ENCODE results near the gene SELPLG.

Gene SELPLG

DNA sequence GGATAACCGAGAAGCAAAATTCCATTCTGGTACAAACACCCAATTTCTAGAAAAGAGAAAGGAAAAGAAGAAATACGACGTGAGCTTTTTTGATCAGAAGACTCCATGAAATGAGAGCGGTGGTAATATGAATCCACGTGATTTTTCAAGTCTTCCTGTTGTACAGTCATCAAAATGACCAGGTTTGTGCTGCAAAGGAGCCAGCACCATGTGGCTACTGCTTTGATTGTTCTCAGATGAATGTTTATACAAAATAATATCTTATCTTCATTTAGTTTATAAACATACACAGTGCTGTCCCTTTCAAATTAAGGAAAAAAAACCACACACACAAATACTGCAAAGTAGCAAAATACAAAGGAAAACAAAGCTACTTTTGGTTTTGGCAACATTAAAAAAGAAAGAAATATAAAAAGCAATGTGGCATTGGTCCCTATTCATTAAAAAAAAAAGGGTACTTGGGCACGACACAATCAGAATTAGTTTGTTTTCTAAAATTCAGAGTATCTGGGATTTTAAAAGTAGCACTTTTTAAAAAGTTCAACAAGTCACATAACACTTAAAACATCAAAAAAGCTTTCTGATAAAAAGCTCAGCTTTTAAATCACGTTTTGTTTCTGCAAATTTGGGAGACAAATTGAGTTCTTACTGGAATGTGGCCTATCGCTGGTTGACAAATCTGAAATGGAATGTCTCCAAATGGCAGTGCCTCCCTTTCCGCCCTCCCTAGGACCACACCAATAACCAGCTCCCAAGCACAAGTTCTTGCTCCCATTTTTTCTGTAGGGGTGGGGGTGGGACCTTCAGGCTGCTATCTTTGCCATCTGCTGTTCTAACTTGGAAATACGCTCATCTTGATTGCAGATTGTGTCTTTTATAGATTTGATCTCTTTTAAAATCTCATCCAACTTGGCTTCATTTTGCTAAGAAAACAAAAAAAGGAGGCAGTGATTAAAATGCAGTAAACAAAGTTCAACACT lies 13.2 kb upstream of the SELPLG start:
- H3K9me3 Mint-ChIP-seq = no peaks in the 10 kb centered on the region
- peak overlapping the region; percentile 60 to 71 for H3K4me3 Mint-ChIP-seq
- H3K4me1 Mint-ChIP-seq = peaks cover 57% of the 10 kb centered on the region
- DNase-seq = no peak
- H3K27me3 Mint-ChIP-seq = no peaks in the 10 kb centered on the region
- ATAC-seq = peak; percentile 67
- H3K27ac Mint-ChIP-seq = peak overlapping the region in 1 of 2 donors; percentile 92

DNA sequence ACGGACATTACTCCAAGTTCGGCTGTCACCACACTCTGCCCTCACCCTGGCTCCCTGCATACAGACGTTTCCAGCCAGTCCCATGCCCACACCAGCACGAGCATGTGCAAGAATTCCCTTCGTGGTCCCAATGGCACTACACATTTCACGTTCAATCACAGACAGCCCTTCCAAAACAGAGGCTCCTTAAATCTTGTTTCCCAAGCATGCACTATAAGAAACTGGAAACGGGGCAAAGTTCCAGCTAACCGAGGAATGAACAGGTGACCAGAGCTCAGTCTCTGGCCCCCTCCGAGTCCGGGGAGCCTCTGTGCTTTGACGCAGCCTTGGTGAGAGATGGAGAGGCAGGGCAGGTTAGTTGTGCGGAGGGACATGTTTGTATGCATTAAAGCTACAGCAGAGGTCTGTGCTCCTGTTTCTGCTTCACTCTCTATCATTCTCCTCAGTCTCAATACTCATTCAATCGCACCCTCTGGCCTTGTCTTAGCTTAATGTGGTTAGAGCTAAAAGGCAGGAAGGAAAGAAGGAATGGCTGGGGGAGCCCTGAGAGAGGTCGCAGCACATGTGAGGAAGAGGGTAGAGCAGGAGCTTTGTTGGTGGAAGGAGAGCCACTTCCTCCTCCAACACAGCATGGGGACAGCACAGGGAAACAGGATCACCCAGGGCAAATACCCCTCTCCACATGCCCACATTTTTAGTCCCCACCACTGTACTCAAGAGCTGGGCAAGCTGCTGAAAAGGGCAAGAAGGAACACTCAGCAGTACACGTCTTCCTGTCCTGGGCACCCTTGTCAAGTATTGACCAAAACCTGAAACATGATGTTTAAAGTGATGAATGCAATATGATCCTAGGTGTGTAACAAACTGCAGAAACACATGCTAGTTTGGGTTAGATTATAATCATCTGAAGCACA lies 12.2 kb upstream of the SELPLG start:
- H3K4me3 Mint-ChIP-seq = peak overlapping the region; percentile 60 to 71
- ATAC-seq = peak; percentile 57
- no peaks in the 10 kb centered on the region for H3K27me3 Mint-ChIP-seq
- peaks cover 65% of the 10 kb centered on the region for H3K4me1 Mint-ChIP-seq
- peak overlapping the region; percentile 44 to 92 for H3K27ac Mint-ChIP-seq
- no peaks in the 10 kb centered on the region for H3K9me3 Mint-ChIP-seq
- no peak for DNase-seq

DNA sequence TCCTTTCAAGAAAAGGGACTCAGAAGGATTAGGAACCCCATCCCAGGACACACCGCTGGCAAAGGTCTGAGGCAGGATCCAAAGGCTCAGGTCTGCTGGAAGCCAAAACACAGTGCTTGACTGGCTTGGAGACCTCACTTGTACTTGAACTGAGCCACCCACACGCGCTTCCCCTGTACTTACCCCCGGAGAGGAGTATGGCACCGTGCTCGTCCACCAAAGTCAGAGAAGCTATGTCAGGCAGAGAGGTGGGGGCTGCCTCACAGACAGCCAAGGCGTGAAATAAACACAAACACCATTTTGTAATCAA lies 11.1 kb upstream of the SELPLG start:
- Mint-ChIP-seq H3K27me3 (no peaks in the 10 kb centered on the region), H3K4me3 (no peak overlapping the region), H3K4me1 (peaks cover 74% of the 10 kb centered on the region), H3K27ac (no peak overlapping the region), H3K9me3 (no peaks in the 10 kb centered on the region)
- ATAC-seq = no peak
- DNase-seq = no peak

DNA sequence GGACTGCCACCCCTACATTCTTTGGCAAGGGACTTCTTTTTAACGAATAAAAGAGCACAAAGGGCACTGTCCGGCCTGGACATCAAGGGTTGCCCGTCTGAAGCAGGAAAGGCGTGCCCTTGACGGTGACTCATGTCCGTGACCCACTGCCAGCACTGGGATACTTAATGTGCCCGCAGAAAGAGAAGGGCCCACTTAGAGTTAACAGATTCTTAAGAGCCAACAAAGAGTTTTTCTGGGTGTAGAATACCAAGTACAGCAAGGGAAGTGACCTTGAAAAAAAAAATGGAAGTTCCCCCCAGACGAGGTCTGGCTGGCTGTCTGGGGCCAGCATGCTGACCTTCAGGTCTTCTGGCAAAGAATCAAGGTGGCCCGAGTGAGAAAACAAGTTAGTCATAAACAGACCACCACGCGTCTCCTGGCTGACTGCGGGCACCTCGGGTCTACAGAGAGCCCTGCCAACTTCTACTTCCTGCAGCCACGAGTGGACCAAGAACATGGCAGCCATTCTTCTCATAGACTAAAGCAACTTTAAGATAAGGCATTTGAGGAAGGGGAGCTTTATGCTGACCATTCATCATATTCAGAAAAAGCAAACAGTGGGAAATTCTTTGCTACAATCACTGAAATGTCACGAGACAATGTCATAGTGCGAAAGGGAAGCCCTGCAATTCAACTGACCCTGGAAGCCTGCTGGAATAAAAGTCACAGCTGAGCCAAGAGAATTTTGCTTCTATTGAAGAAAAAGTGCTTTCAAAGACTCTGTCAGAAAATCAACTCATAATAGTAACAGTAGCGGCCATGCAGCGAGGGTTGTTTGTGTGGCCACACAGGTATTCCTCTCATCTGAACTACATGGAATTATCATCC lies 10.5 kb upstream of the SELPLG start:
- no peak overlapping the region for H3K27ac Mint-ChIP-seq
- ATAC-seq (no peak), DNase-seq (no peak)
- H3K27me3 Mint-ChIP-seq = no peaks in the 10 kb centered on the region
- no peaks in the 10 kb centered on the region for H3K9me3 Mint-ChIP-seq
- peaks cover 73% of the 10 kb centered on the region for H3K4me1 Mint-ChIP-seq
- H3K4me3 Mint-ChIP-seq = no peak overlapping the region

DNA sequence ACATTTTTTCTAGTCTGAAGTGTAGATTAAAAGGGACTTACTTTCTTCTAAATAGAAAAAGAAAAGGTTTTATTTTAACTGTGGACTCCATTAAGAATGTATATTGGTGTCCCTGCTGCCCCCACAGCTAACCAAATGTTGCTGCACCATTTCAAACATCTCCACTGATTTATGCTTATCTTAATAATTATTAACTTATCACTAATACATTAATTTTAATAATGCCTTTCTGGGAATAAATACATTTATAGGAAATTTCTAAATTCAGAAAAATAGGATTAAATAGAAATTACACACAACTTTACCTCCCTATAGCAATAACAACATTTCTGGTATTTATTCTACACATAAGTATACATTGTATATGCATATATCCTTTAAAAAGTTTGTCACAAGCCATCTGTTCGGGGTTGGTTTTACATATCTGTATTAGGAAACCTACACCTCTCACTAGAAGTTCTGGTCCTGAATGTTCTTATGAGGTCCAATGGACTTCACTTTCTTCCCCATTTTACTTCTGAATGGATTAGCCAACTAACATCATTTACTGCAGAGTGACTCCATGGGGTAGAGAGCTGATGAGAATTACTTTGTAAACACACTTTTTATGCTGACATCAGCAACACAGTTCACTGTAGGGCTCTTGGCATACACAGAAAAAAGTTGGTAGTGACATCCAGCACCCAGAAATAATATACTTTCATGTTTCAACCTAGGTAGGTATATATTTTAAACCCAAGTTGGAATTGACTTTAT lies 9.4 kb upstream of the SELPLG start:
- no peak overlapping the region for H3K4me3 Mint-ChIP-seq
- H3K27ac Mint-ChIP-seq = no peak overlapping the region
- ATAC-seq (no peak), DNase-seq (no peak)
- H3K9me3 Mint-ChIP-seq = no peaks in the 10 kb centered on the region
- H3K4me1 Mint-ChIP-seq = peaks cover 64% of the 10 kb centered on the region
- no peaks in the 10 kb centered on the region for H3K27me3 Mint-ChIP-seq

DNA sequence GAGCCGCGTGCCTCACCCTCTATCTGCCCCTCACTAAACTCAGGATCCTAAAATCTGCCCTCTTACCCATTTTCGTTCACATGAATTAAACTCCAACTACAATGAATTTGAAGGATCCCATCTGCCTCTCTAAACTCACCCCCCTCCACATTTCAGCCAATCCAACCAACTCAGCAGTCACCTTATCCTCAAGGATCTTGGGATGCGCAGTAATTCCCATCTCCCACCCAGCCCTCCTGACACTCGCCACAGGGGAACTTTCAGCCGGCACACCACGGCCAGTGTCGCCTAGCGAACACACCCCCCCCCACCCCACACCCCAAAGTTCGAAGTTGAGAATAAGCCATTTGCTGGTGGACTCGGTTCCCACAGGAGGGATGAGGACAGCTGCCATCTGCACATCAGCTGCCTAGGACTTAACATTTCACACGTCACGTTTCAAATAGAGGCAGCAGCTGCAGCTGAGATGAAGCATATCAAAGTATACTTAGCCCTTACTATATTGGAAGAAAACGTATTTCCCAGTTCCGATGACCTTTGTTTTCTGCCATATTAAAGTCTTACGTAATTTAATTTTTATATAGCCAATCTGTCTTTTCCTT lies 8.7 kb upstream of the SELPLG start:
- no peak for DNase-seq
- Mint-ChIP-seq H3K4me3 (no peak overlapping the region), H3K4me1 (peaks cover 57% of the 10 kb centered on the region), H3K27me3 (no peaks in the 10 kb centered on the region), H3K27ac (peak overlapping the region in 1 of 2 donors; percentile 41), H3K9me3 (no peaks in the 10 kb centered on the region)
- no peak for ATAC-seq

DNA sequence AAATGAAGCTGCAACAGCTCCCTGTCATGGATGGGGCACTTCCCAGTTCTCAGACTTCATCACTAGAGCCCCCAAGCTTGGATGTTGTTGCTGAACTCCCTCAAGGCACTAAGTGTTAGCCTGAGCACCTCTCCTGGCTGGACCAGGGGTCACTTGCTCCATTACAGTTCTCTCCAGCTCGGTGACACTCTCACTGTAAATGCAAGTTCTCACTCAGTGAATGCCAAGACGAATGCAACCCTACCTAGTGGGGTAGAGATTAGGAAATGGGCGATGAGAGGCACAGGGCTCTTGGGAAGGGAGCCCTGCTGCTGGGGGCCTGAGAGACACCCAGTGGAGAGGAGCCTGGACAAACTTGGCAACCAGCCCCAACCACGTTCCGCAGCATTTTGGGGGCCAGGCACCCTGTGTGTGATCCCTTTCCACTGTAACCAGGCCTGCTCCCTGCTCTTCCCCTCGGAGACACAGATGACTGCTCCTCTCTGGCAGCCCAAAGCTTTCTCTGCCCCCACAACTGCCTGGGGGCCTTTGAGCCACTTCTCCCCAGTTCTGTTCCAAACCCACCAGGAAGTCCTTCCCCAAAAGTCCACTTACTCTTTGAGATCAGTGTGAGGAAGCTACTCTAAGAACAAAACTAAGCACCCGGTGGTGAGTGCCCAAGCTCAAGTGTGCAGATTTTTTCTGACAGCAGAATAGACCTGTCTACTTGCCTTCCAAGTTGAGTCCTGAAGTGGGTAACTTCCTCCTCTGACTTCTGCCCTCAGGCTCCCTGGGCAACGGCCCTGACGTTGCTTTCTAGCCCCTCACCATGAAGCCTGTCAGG lies 8.0 kb upstream of the SELPLG start:
- Mint-ChIP-seq H3K27me3 (no peaks in the 10 kb centered on the region), H3K9me3 (no peaks in the 10 kb centered on the region), H3K4me3 (no peak overlapping the region), H3K27ac (peak overlapping the region; percentile 41 to 84), H3K4me1 (peaks cover 53% of the 10 kb centered on the region)
- DNase-seq (no peak), ATAC-seq (no peak)

DNA sequence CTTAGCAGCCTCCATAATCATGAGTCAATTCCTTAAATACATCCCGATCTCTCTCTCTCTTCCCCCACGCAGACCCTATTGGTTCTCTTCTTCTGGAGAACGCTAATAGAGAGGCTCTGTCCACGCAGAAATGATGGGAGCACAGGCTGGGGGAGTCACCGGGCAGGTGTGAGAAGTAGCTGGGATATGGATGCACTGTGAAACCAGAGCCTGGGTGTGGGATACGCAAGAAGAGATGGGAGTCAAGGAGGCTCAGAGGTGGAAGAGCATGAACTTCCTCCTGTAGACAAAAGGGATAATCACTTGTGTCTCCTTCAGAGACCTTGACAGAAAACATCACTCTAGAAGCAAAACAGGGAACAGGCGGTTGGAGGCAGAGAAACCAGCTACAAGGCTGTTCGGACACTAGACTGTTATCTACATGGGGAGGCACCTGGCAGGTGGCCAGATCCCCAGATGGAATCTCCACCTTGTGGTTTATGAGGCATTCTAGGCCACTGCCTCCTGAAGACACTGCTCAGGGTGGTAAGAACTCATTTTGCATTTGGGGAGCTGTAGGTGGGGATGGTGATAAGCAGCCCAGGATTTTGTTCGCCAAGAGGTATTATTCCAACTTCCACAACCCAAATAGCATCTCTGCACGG lies 7.2 kb upstream of the SELPLG start:
- Mint-ChIP-seq H3K27me3 (no peaks in the 10 kb centered on the region), H3K27ac (no peak overlapping the region), H3K4me3 (no peak overlapping the region), H3K9me3 (no peaks in the 10 kb centered on the region), H3K4me1 (peaks cover 51% of the 10 kb centered on the region)
- DNase-seq (no peak), ATAC-seq (no peak)

DNA sequence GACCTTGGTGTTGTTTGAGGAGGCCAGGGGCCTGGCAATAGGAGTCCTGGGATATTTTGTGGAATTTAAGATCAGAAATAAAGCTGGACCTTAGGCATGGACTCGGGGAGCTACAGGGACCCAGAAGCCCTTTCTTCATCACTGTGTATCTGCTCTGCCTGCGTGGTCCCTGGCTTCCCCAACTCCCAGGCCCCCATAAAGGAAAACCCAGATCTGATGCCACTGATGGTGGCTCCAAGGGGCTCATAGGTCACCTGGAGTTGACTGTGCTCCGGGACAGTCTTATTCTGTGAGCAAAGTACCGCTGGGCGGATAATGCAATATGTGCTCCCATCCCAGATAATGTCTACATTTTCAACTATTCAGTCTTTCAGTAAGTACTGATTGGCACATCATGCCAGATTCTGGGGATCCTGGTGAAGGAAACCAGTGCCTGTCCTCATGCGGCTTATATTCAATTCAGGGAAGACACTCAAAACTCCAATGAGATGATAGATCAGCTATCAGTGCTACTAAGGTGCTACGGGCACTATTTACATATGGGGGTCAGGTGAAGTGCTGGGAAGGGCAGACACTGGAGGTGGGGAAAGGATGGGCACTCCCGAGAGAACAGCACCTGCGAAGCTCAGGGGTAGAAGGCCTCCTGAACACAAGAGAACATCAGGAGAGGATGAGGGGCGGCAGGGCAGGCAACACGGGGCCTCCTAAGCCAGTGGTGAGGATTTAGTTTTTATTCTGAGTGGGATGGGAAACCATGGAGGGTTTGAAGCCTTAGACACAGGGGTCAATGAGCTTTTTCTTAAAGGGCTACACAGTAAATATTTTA lies 5.5 kb upstream of the SELPLG start:
- ATAC-seq (no peak), DNase-seq (no peak)
- no peaks in the 10 kb centered on the region for H3K27me3 Mint-ChIP-seq
- H3K4me3 Mint-ChIP-seq = no peak overlapping the region
- H3K9me3 Mint-ChIP-seq = no peaks in the 10 kb centered on the region
- no peak overlapping the region for H3K27ac Mint-ChIP-seq
- H3K4me1 Mint-ChIP-seq = peaks cover 55% of the 10 kb centered on the region

DNA sequence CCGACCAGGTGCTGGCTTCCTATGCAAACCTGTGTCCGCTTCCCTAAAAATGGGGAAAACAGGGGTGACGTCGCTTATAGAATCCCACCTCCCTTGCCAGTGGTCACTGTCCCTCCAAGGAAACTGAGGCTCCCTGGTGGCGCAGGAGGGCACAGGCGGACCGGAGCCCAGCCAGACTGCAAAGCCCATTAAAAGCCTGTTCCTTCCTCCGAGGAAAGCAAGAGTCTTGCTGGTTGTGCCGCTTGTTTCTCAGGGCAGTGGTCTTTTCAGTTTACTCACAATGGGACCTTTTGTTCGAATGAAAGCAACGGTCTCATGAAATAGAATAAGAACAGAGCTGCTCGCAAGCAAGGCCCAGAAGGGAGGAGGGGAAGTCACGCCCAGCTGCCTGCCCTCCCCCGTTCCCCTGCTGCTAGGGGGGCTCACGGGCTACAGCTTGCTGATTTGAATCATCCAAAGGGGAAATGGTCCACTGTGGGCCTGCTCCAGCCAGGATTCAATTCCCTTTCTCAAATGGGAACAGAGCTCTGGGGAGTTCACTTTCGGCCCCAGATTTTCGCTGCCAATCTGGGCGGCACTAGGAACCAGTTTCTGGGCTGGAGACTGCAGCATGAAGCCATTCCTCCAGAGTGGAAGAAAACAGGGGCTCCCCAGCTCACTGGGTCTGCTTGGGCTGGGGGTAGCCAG lies 4.6 kb upstream of the SELPLG start:
- ATAC-seq = no peak
- no peak overlapping the region for H3K27ac Mint-ChIP-seq
- H3K4me1 Mint-ChIP-seq = peaks cover 59% of the 10 kb centered on the region
- DNase-seq = no peak
- no peaks in the 10 kb centered on the region for H3K27me3 Mint-ChIP-seq
- H3K9me3 Mint-ChIP-seq = no peaks in the 10 kb centered on the region
- no peak overlapping the region for H3K4me3 Mint-ChIP-seq

DNA sequence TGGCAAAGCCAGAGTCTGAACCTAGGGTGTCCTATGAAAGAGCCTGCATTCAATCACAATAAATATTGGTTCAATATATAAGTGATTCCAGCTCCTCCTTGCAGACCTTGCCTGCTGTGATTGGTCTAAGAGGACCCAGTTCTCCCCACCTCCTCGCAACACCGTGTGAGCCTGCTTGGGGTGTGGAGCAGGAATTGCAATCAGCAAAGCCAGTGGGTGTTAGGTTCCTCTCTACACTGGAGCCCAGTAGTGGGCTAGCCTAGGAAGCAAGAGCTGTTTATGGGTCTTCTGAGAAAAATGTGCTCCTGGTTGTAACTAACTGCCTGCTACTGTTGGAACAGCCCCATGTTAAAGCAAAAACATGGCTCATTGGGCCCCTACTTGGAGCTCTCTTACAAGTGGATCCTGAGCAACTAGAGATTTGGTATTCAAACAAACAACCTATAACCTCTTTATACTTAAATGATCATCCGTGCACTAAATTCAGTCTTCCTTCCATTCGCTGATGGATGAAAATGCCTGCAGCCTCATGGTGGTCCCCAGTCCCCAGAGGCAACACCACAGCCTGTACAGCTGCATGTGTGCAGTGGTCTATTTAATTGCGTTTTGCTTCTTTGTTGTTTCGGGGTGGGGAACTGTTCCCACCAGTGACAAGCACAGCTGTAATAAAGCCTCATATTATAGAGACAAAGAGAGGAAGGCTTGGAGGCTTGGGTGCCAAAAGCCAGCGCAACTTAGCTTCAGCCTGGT lies 3.7 kb upstream of the SELPLG start:
- Mint-ChIP-seq H3K4me1 (peaks cover 64% of the 10 kb centered on the region), H3K9me3 (no peaks in the 10 kb centered on the region), H3K4me3 (no peak overlapping the region), H3K27me3 (no peaks in the 10 kb centered on the region), H3K27ac (no peak overlapping the region)
- DNase-seq (no peak), ATAC-seq (no peak)

All from stimulated activated naive CD8-positive, alpha-beta T cell treated with anti-CD3 and anti-CD28 coated beads, Interleukin-15, amount 100 ng/mL, for 72 hours (primary cell).